Measurements from ENCODE around the gene TRAF7.

TRAF7 gene

DNA sequence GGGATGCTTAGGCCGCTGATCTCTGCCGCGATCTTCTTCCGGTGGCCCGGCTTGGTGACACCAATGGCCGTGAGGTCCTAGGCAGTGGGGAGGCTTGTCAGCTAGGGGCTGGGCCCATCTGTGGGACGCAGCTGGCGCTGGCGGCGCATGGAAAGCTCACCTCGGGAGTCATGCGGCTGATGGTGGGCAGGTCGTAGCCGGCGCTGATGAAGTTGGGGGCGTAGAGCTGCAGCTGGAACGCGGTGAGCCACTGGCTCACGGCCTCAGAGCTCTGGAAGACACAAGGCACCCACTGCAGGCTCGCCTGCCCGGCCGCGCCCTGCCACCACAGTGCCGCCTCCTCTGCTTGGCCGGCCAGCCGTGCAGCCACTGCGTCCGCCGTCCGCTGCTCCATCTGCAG, 28.1 kb downstream of the TRAF7 start:
- Histone ChIP-seq H3K9ac (ENCODE audit: low read length) (no peak overlapping the region), H3K27me3 (ENCODE audit: low read depth, low read length) (no peaks in the 10 kb centered on the region), H3K4me2 (ENCODE audit: low read length) (no peak overlapping the region), H3K4me3 (ENCODE audit: low read length) (no peak overlapping the region), H4K20me1 (ENCODE audit: insufficient read depth, low read length) (no peaks in the 10 kb centered on the region), H3K27ac (ENCODE audit: low read length) (no peak overlapping the region), H3K9me3 (ENCODE audit: insufficient read depth, low read length) (no peaks in the 10 kb centered on the region), H2AFZ (ENCODE audit: low read depth, low read length) (no peak overlapping the region), H3K4me1 (ENCODE audit: low read length) (no peaks in the 10 kb centered on the region), H3K36me3 (replicated peaks; ENCODE audit: low read depth, low read length) (no peaks in the 10 kb centered on the region), H3K79me2 (ENCODE audit: low read length) (no peaks in the 10 kb centered on the region)
- no peak for TF ChIP-seq EZH2phosphoT487 (IDR thresholded peaks at IDR 0.05; ENCODE audit: low read depth)
- TF ChIP-seq, protein P1, sequence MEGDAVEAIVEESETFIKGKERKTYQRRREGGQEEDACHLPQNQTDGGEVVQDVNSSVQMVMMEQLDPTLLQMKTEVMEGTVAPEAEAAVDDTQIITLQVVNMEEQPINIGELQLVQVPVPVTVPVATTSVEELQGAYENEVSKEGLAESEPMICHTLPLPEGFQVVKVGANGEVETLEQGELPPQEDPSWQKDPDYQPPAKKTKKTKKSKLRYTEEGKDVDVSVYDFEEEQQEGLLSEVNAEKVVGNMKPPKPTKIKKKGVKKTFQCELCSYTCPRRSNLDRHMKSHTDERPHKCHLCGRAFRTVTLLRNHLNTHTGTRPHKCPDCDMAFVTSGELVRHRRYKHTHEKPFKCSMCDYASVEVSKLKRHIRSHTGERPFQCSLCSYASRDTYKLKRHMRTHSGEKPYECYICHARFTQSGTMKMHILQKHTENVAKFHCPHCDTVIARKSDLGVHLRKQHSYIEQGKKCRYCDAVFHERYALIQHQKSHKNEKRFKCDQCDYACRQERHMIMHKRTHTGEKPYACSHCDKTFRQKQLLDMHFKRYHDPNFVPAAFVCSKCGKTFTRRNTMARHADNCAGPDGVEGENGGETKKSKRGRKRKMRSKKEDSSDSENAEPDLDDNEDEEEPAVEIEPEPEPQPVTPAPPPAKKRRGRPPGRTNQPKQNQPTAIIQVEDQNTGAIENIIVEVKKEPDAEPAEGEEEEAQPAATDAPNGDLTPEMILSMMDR (IDR thresholded peaks at IDR 0.05; ENCODE audit: low read depth, low read length): no peak

GRCh38 chr16:2184346-2184745, 28.8 kb downstream of the TRAF7 start:
- Histone ChIP-seq H3K9ac (ENCODE audit: low read length) (no peak overlapping the region), H4K20me1 (ENCODE audit: insufficient read depth, low read length) (no peaks in the 10 kb centered on the region), H3K4me2 (ENCODE audit: low read length) (no peak overlapping the region), H3K4me1 (ENCODE audit: low read length) (no peaks in the 10 kb centered on the region), H3K9me3 (ENCODE audit: insufficient read depth, low read length) (no peaks in the 10 kb centered on the region), H3K27ac (ENCODE audit: low read length) (no peak overlapping the region), H2AFZ (ENCODE audit: low read depth, low read length) (no peak overlapping the region), H3K27me3 (ENCODE audit: low read depth, low read length) (no peaks in the 10 kb centered on the region), H3K79me2 (ENCODE audit: low read length) (no peaks in the 10 kb centered on the region), H3K4me3 (ENCODE audit: low read length) (no peak overlapping the region), H3K36me3 (replicated peaks; ENCODE audit: low read depth, low read length) (no peaks in the 10 kb centered on the region)
- no peak for TF ChIP-seq EZH2phosphoT487 (IDR thresholded peaks at IDR 0.05; ENCODE audit: low read depth)
- TF ChIP-seq, protein P1 (IDR thresholded peaks at IDR 0.05; ENCODE audit: low read depth, low read length): no peak

- Histone ChIP-seq H2AFZ (ENCODE audit: low read depth, low read length) (no peak overlapping the region), H3K9me3 (ENCODE audit: insufficient read depth, low read length) (no peaks in the 10 kb centered on the region), H3K79me2 (ENCODE audit: low read length) (no peaks in the 10 kb centered on the region), H3K4me2 (ENCODE audit: low read length) (no peak overlapping the region), H3K4me3 (ENCODE audit: low read length) (no peak overlapping the region), H3K4me1 (ENCODE audit: low read length) (no peaks in the 10 kb centered on the region), H4K20me1 (ENCODE audit: insufficient read depth, low read length) (no peaks in the 10 kb centered on the region), H3K9ac (ENCODE audit: low read length) (no peak overlapping the region), H3K36me3 (replicated peaks; ENCODE audit: low read depth, low read length) (no peaks in the 10 kb centered on the region), H3K27ac (ENCODE audit: low read length) (no peak overlapping the region), H3K27me3 (ENCODE audit: low read depth, low read length) (no peaks in the 10 kb centered on the region)
- TF ChIP-seq EZH2phosphoT487 (IDR thresholded peaks at IDR 0.05; ENCODE audit: low read depth): no peak
- TF ChIP-seq, protein P1 (IDR thresholded peaks at IDR 0.05; ENCODE audit: low read depth, low read length): no peak
These were observed 29.4 kb downstream of the TRAF7 start for GRCh38 chr16:2184962-2185361.

- no peak overlapping the region for H3K9ac ChIP-seq (ENCODE audit: low read length)
- H3K4me3 ChIP-seq (ENCODE audit: low read length): no peak overlapping the region
- H4K20me1 ChIP-seq (ENCODE audit: insufficient read depth, low read length): no peaks in the 10 kb centered on the region
- TF ChIP-seq, protein P1 (IDR thresholded peaks at IDR 0.05; ENCODE audit: low read depth, low read length): no peak
- no peak for TF ChIP-seq EZH2phosphoT487 (IDR thresholded peaks at IDR 0.05; ENCODE audit: low read depth)
- no peaks in the 10 kb centered on the region for H3K9me3 ChIP-seq (ENCODE audit: insufficient read depth, low read length)
- H3K27ac ChIP-seq (ENCODE audit: low read length): no peak overlapping the region
- H2AFZ ChIP-seq (ENCODE audit: low read depth, low read length): no peak overlapping the region
- H3K36me3 ChIP-seq (replicated peaks; ENCODE audit: low read depth, low read length): no peaks in the 10 kb centered on the region
- no peak overlapping the region for H3K4me2 ChIP-seq (ENCODE audit: low read length)
- no peaks in the 10 kb centered on the region for H3K4me1 ChIP-seq (ENCODE audit: low read length)
- no peaks in the 10 kb centered on the region for H3K27me3 ChIP-seq (ENCODE audit: low read depth, low read length)
- H3K79me2 ChIP-seq (ENCODE audit: low read length): no peaks in the 10 kb centered on the region
These were observed 30.5 kb downstream of the TRAF7 start for GRCh38 chr16:2186064-2186463.

All from OCI-LY3 (cell line).